HCT116 (cell line): ENCODE data around the gene HOXB13.

Experiments used
- EZH2 ChIP-seq: fragments of 200-600 bp; sonication (generic); IDR thresholded peaks from 2 replicates; pipeline ENCODE4 v1.6.1; 2017; ENCODE audit warnings: antibody characterized with exemption, mixed run types
- POLR2A ChIP-seq: IDR thresholded peaks from 2 replicates; pipeline ENCODE4 v1.7.0; 2011; ENCODE audit warnings: borderline replicate concordance; ENCODE audit not compliant: insufficient read depth, insufficient read length; ENCODE audit errors: extremely low read depth
- POLR2AphosphoS5 ChIP-seq: IDR thresholded peaks from 2 replicates; pipeline ENCODE4 v1.6.1; 2011; ENCODE audit warnings: mild to moderate bottlenecking, low read depth, low read length, moderate library complexity
- SIN3A ChIP-seq: IDR thresholded peaks from 2 replicates; pipeline ENCODE4 v1.6.1; 2012; ENCODE audit warnings: low read depth
- ZFX ChIP-seq: fragments of 450-650 bp; IDR thresholded peaks from 2 replicates; pipeline ENCODE4 v1.6.1; 2017
- TF ChIP-seq, protein P1 (sequence below), 3 experiments: fragments of 200-600 bp in 1 of 3; sonication (generic) in 1 of 3; IDR thresholded peaks in 2 of 3; conservative IDR thresholded peaks in 1 of 3; 2 replicates each; pipeline ENCODE4 v1.5.1; 2012 to 2017; ENCODE audit warnings: low read depth in 2 of 3, low read length in 2 of 3, antibody characterized with exemption in 1 of 3, borderline replicate concordance in 1 of 3, control low read depth in 1 of 3, mild to moderate bottlenecking in 1 of 3, mixed read lengths in 1 of 3, mixed run types in 1 of 3, moderate library complexity in 1 of 3; ENCODE audit not compliant: insufficient read depth in 1 of 3
- TF ChIP-seq, protein P2 (sequence below): IDR thresholded peaks from 2 replicates; pipeline ENCODE4 v1.6.1; 2012; ENCODE audit warnings: low read depth

- TF ChIP-seq POLR2A (no peak), EZH2 (no peak), ZFX (no peak), SIN3A (no peak), POLR2AphosphoS5 (no peak)
- TF ChIP-seq, protein P1, sequence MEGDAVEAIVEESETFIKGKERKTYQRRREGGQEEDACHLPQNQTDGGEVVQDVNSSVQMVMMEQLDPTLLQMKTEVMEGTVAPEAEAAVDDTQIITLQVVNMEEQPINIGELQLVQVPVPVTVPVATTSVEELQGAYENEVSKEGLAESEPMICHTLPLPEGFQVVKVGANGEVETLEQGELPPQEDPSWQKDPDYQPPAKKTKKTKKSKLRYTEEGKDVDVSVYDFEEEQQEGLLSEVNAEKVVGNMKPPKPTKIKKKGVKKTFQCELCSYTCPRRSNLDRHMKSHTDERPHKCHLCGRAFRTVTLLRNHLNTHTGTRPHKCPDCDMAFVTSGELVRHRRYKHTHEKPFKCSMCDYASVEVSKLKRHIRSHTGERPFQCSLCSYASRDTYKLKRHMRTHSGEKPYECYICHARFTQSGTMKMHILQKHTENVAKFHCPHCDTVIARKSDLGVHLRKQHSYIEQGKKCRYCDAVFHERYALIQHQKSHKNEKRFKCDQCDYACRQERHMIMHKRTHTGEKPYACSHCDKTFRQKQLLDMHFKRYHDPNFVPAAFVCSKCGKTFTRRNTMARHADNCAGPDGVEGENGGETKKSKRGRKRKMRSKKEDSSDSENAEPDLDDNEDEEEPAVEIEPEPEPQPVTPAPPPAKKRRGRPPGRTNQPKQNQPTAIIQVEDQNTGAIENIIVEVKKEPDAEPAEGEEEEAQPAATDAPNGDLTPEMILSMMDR (IDR thresholded peaks at IDR 0.05 in 2 of 3, conservative IDR thresholded peaks at IDR 0.05 in 1 of 3; ENCODE audit: borderline replicate concordance in 1 of 3, insufficient read depth in 1 of 3, low read depth in 2 of 3, low read length in 2 of 3) = no peak
- TF ChIP-seq, protein P2, sequence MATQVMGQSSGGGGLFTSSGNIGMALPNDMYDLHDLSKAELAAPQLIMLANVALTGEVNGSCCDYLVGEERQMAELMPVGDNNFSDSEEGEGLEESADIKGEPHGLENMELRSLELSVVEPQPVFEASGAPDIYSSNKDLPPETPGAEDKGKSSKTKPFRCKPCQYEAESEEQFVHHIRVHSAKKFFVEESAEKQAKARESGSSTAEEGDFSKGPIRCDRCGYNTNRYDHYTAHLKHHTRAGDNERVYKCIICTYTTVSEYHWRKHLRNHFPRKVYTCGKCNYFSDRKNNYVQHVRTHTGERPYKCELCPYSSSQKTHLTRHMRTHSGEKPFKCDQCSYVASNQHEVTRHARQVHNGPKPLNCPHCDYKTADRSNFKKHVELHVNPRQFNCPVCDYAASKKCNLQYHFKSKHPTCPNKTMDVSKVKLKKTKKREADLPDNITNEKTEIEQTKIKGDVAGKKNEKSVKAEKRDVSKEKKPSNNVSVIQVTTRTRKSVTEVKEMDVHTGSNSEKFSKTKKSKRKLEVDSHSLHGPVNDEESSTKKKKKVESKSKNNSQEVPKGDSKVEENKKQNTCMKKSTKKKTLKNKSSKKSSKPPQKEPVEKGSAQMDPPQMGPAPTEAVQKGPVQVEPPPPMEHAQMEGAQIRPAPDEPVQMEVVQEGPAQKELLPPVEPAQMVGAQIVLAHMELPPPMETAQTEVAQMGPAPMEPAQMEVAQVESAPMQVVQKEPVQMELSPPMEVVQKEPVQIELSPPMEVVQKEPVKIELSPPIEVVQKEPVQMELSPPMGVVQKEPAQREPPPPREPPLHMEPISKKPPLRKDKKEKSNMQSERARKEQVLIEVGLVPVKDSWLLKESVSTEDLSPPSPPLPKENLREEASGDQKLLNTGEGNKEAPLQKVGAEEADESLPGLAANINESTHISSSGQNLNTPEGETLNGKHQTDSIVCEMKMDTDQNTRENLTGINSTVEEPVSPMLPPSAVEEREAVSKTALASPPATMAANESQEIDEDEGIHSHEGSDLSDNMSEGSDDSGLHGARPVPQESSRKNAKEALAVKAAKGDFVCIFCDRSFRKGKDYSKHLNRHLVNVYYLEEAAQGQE = no peak
Measured at GRCh38 chr17:48704361-48705248, 23.9 kb downstream of the HOXB13 start.
